NCI-H1417 treated with DMSO at 0.1 percent for 48 hours (cell line): ENCODE data around the gene DEFB125.
"Not testable (repeated sequence)": the region's sequence is repeated elsewhere in the genome, so short reads cannot be mapped to it uniquely, and the experiment has no call there.

Experiments used
- DNase-seq: peaks from one replicate; lab custom pipeline; 2025; lab: John Stamatoyannopoulos, UW

DEFB125 gene

GRCh38 chr20:87401-87800, at the start of gene DEFB125:
Gene DEFB125 (plus strand): TSS chr20:87672. CDS start chr20:87710, 38 bp downstream.
- DNase-seq: no peak

DNA sequence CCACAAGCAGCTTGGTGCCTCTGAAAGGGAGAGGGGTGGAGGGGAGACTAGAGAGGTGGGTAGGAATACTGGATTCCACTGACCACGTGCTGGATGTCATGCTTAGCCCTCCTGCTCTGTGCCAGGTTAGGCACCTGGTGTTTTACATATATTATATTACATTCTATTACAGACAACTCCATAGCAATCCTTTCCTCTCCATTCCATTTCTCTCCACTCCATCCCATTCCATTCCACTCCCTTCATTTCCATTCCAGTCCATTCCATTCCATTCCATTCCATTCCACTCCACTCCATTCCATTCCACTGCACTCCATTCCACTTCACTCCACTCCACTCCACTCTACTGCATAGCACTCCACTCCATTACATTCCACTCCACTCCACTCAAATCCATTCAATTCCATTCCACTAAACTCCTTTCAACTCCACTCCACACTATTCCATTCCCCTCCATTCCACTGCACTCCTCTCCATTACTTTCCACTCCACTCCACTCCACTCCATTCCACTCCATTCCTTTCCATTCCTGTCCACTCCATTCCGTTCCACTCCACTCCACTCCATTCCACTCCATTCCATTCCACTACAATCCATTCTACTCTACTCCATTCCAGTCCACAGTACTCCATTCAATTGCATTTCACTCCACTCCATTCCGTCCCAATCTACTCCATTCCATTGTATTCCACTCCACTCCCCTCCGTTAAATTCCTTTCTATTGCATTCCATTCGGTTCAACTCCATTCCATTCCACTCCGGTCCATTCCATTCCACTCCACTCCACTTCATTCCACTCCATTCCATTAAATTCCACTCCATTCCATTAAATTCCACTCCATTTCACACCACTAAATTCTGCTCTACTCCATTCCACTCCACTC, 27.2 kb upstream of the DEFB125 start:
- DNase-seq: no peak

- no peak for DNase-seq
These were observed 26.2 kb upstream of the DEFB125 start for GRCh38 chr20:61230-61629.

DNA sequence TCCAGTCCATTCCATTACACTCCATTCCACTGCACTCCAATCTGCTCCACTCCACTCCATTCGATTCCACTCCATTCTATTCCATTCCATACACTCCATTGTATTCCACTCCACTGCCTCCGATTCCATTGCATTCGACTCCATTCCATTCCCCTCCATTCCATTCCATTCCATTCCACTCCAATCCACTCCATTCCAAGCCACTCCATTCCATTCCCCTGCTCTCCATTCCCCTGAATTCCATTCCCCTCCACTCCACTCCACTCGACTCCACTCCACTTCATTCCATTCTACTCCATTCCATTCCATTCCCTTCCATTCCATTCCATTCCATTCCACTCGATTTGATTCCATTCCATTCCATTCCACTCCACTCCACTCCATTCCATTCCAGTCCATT, 25.7 kb upstream of the DEFB125 start:
- no peak for DNase-seq

GRCh38 chr20:62487-62886, 25.0 kb upstream of the DEFB125 start:
- no peak for DNase-seq

DNA sequence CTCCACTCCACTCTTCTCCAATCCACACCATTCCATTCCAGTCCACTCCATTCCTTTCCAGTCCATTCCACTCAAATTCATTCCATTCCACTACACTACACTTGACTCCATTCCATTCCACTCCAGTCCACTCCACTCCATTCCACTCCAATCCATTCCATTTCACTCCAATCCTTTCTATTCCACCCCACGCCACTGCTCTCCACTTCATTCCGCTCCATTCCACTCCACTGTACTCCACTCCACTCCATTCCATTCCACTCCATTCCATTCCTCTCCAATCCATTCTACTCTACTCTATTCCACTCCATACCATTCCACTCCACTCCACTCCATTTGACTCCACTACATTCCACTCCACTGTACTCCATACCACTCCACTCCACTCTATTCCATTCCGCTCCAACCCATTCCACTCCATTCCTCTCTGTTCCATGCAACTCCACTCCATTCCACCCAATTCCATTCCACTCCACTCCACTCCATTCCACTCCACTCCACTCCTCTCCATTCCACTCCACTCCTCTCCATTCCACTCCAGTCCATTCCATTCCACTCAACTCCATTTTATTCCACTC, 23.4 kb upstream of the DEFB125 start:
- DNase-seq: no peak

DNA sequence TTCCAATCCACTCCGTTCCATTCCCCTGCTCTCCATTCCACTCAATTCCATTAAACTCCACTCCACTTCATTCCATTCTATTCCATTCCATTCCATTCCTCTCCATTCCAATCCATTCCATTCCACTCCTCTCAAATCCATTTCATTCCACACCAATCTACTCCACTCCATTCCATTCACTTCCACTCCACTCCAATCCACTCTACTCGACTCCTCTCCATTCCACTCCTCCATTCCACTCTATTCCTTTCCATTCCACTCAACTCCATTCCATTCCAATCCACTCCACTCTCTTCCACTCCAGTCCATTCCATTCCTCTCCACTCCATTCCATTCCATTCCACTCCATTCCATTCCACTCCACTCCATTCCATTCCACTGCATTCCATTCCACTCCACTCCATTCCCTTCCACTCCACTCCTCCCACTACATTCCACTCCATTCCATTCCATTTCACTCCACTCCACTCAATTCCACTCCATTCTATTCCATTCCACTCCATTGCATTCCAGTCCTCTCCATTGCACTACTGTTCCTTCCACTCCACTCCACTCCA, 22.6 kb upstream of the DEFB125 start:
- no peak for DNase-seq

- no peak for DNase-seq
These were observed 10.2 kb upstream of the DEFB125 start for GRCh38 chr20:77231-77630.

DNA sequence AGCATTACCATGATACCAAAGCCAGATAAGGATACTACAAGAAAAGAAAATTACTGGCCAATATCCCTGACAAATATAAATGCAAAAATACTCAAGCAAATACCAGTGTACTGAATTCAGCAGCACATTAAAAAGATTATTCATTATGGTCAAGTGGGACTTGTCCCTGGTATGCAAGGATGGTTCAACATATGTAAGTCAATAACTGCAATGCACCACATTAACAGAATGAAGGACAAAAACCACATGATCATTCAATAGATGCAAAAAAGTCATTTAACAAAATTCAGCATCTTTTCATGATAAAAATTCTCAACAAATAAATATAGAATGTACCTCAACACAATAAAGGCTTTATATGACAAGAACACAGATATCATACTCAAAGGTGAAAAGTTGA, 9.1 kb upstream of the DEFB125 start:
- no peak for DNase-seq

GRCh38 chr20:79565-79964, 7.9 kb upstream of the DEFB125 start:
- no peak for DNase-seq

- no peak for DNase-seq
These were observed 3.2 kb downstream of the DEFB125 start for GRCh38 chr20:90651-91050.

GRCh38 chr20:93641-94040, 6.2 kb downstream of the DEFB125 start:
- DNase-seq: no peak

GRCh38 chr20:95215-95614, 7.7 kb downstream of the DEFB125 start:
- DNase-seq: no peak

DNA sequence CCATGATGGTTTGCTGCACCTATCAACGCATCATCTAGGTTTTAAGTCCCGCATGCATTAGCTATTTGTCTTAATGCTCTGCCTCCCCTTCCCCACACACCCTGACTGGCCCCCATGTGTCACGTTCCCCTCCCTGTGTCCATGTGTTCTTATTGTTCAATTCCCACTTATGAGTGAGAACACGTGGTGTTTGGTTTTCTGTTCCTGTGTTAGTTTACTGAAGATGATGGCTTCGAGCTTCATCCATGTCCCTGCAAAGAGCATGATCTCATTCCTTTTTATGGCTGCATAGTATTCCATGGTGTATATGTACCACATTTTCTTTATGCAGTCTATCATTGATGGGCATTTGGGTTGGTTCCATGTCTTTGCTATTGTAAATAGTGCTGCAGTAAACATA, 10.2 kb downstream of the DEFB125 start:
- DNase-seq: not testable (repeated sequence)

DNA sequence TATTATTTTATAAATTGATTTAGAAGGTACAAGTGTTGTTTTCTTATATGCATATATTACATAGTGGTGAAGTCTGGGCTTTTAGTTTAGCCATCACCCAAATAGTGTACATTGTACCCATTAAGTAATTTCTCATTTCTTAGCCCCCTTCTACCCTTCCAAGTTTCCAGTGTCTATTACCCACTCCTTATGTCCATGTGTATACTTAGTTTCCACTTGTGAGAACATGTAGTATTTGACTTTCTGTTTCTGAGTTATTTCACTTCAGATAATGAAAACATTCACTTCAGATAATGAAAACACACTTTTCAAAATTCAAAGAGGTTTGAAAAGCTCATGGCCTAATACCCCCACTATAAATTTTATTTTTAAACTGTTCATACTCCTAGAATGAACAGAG, 14.5 kb downstream of the DEFB125 start:
- DNase-seq: no peak

GRCh38 chr20:103456-103855, 16.0 kb downstream of the DEFB125 start:
- DNase-seq: no peak

DNA sequence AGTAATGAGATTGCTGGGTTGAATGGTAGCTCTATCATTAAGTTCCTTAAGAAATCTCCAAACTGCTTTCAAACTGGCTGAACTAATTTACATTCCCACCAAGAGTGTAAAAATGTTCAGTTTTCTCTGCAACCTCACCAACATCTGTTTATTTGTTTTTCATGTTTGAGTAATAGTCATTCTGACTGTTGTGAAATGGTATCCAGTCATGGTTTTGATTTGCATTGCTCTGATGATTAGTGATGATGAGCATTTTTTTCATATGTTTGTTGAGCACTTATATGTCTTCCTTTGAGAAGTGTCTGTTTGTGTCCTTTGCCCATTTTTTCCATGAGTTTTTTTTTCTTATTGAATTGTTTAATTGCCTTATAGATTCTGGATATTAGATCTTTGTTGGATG, 24.9 kb downstream of the DEFB125 start:
- no peak for DNase-seq

DNA sequence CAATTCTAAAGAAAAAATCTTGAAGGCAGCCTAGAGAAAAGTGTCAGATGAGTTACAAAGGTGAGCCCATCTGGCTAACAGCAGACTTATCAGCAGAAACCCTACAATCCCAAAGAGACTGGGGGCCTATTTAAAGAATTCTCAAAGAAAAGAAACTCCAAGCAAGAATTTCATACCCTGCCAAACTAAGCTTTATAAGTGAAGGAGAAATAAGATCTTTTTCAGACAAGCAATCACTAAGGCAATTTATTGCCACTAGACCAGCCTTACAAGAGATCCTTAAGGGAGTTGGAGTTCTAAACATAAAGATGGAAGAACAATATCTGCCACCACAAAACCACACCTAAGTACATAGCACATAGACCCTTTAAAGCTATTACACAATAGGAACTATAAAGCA, 30.0 kb downstream of the DEFB125 start:
- DNase-seq: no peak

- not testable (repeated sequence) for DNase-seq
These were observed 42.4 kb downstream of the DEFB125 start for GRCh38 chr20:129786-130323.

DNA sequence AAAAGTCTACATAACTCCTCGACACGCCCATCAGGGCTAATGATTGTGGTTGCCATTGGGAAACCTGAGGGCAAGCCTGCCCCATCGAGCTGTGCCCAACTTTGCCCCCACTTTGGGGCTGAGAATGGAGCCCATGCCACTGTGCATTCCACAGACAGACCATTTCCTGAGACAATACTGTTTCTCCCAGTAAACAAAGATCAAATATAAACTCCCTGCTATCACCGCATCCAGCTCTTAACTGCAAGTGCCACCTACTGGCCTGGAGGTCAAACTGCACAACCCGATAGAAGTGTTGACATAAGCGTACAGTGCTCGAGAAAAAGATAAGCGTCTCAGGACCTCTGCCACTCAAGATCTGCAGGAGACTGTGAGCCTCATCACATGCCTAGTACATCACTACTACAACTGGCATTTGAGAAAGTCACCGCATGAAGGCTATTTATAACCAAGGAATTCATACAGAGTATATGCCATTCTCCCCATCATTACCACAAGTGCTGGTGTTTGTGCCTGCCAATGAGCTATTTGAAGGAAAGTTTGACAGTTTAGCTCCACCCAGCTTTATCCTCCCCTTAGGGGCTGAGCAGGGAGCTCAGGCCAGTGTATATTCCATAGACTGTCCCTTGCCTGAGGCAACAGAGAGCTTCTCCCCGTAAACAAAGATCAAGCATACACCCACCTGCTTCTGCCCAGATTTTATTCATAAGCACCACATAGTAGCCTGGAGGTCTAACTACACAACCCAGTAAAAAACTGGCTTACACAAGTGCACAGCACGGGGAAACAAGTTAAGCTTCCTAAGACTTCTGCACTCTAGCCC, 50.4 kb downstream of the DEFB125 start:
- no peak for DNase-seq

DNA sequence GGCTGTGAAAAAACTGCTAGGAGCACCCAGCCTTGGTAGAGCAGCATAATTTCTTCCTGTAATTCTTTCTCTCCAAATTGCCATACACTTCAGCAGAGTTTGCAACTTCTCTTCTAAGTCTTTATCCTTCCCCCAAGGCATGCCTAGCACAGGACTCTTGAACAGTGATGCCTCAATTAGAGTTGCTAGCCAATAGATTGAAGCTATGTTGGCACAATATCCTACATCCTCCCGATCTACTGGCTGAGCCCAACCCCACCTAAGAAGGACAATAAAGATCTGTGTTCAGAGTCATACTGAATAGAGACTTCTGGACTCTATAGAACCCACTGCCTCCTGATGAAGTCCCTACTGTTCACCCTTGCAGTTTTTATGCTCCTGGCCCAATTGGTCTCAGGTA, 54.8 kb downstream of the DEFB125 start, which contains the start of gene DEFB126:
TSS of gene DEFB126 (plus strand) at position 301 of the 400 bp plus-strand sequence. CDS start at position 340, 39 bp downstream.
- no peak for DNase-seq

DNA sequence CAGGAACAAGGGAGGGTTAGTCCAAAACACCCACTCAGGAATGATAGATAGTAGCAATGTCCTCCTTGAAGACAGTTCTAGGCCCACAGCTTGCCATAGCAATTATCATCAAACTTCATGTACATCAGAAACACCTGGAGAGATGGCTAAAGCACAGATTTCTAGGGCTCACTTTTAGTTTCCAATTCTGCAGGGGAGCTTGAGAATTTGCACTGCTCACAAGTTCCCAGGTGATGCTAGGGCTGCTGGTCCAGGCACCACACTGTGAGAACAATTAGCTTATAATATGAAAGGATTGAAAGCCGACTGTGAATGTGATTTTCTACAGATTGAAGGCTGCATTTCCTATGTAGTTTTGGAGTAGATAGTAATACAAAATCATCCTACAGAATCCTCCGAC, 58.4 kb downstream of the DEFB125 start:
- DNase-seq: no peak
